ENCODE measurements around the gene OR52B2.

Gene OR52B2

GRCh38 chr11:6170226-6170625 lies at the start of gene OR52B2:
TSS of gene OR52B2 (minus strand) at chr11:6170326. CDS start at chr11:6170326, 0 bp downstream.
- no peak for DNase-seq (ENCODE audit: low read depth)

GRCh38 chr11:6219359-6219758 lies 49.2 kb upstream of the OR52B2 start:
- peak; percentile 85 for DNase-seq (ENCODE audit: low read depth)

DNA sequence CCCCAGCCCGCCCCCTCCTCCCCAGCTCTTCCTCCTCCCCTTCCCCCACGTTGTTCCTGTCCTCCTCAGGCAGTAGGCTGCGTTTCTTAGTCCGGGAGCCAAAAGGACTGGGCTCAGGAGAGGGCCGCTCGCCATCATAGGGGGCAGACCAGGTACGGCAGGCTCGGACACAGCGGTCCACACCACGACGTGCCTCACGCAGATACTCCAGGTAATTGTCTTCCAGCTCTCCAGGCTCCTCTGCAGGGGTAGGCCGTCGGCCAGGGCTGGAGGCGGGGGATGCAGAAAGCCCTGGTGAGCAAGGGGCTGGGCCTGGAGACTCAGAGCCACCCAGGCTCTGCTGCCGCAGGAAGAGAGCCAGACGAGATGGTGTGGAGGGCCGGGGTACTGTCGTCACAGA lies 47.6 kb upstream of the OR52B2 start:
- DNase-seq (ENCODE audit: low read depth), result no peak

GRCh38 chr11:6216501-6216900 lies 46.4 kb upstream of the OR52B2 start:
- DNase-seq (ENCODE audit: low read depth), result no peak

DNA sequence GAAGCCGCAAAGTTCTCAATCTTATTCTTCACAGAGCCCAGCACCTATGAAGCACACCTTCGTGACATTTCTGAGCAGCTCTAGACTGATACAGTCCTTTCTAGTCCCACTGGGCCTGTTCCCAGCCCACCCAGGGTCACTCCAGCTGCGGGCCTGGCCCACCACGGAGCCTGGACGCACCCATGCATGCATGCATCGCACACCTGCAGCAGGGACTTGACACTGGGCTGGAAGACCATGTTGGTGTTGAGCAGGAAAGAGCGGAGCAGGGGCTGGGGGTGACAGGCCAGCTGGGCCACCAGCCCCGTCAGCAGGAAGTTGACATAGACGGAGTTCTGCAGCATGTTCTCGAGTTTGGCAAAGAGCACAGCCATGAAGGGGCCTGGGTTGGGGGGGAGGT lies 44.4 kb upstream of the OR52B2 start:
- DNase-seq (ENCODE audit: low read depth), result no peak

DNA sequence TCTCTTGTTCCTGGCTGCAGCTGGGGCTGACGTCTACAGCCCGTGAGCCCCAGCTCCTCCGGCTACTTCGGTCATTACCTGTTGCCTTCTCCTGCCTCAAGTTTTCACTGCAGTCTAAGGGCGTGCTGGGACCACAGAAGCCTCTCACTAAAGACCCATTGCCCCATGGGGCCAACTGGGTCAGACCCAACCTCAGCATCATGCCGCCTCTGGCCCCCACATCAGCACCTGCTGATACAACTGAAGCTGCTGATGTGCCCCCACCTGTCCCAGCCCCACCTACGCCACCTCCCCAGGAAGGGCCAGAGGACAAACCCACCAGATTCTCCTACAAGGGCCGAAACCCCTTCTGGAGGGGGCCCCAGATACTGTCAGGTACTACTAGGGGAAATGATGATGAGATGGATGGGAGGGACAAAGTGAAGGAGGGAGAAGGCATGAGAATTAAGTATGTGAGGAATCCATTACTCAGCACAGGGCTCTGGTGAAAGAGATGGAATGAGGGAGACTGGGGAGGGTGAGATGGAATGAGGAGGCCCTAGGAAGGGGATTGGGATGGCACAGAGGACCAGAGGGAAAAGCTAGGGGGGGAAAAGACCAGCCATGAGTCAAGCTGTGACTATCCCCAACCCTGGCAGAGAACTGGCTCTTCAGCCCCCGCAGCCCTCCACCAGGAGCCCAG lies 40.3 kb upstream of the OR52B2 start:
- DNase-seq (ENCODE audit: low read depth), result no peak

GRCh38 chr11:6209801-6210200 lies 39.7 kb upstream of the OR52B2 start:
- DNase-seq (ENCODE audit: low read depth), result no peak

GRCh38 chr11:6206456-6207180 lies 36.5 kb upstream of the OR52B2 start:
- no peak for DNase-seq (ENCODE audit: low read depth)

DNA sequence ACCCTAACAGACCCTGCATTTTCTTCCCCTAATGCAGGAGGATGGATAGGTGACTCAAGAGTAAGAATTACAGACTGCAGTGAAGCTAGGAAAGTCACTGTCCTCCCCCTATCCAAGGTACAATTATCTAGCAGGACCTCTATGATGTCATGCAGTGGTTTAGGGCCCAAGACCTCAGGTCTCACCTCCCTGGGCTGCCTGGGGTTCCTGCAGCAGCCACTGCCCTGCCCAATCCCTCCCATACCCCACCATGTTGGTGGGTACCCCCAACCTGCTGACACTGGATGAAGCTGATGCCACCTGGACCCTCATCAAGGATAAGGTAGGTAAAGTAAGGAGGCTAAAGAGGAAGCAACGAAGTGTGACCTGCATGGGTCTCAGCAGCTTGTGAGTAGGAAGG lies 35.2 kb upstream of the OR52B2 start, which contains the start of gene C11orf42:
C11orf42 (plus strand) TSS at position 192 of the 400 bp plus-strand sequence; CDS start at position 251, 59 bp downstream.
- DNase-seq (ENCODE audit: low read depth), result no peak

DNA sequence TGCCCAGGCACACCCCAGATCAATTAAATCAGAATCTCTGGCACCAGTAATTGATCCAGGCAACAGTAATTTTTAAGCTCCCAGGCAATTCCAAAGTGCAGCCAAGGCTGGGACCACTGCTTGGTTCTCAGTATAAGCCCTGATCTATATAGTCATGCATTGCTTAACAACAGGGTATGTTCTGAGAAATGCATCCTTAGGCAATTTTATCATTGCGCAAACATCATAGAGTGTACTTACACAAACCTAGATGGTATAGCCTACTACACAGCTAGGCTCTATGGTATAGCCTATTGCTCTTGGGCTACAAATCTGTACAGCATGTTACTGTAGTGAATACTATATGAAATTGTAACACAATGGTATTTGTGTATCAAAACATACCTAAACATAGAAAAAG lies 34.6 kb upstream of the OR52B2 start:
- DNase-seq (ENCODE audit: low read depth), result no peak

DNA sequence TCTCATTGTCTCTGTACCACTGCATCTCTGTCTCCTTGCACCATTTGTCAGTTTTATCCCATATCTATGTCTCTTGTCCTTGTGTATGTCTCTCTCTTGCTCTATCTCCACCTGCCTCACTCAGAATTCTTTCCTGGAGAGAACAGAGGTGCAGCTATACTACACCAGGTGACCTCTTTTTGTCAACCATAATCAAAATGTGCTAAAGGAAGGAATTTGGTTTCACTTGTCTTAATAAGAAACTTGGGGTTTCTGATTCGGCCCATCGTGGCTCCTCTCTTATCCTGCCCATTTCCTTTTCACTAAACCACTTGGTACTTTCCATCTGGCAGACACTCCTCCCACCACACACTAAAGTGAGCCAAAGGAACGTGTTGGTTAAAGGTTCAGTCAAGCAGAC lies 33.2 kb upstream of the OR52B2 start:
- no peak for DNase-seq (ENCODE audit: low read depth)

- no peak for DNase-seq (ENCODE audit: low read depth)
Measured at GRCh38 chr11:6202041-6202440, 31.9 kb upstream of the OR52B2 start.

GRCh38 chr11:6201481-6201880 lies 31.4 kb upstream of the OR52B2 start:
- DNase-seq (ENCODE audit: low read depth), result no peak

DNA sequence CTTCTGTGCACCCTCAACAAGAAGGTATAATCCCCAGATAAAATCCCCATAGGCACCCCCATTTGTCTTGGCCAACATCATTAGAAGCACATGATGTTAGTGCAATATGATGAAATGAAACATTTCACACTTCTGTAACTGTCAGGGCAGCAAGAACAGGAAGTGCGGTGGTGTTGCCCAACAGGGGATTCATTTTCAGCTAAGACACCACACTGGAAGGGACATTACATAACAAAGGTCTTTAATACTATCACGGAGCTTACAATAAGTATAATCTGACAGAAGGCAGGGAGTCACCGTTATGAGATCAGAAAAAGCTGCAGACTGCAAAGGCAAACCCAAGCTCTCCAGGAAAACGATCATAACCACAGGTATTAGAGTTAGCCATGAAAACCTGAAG lies 30.8 kb upstream of the OR52B2 start:
- DNase-seq (ENCODE audit: low read depth), result no peak

- no peak for DNase-seq (ENCODE audit: low read depth)
Measured at GRCh38 chr11:6199174-6199810, 29.2 kb upstream of the OR52B2 start, which contains the start of gene OR52W1. TSS of gene OR52W1 (plus strand) at chr11:6199224. CDS start at chr11:6199224, 0 bp downstream.

DNA sequence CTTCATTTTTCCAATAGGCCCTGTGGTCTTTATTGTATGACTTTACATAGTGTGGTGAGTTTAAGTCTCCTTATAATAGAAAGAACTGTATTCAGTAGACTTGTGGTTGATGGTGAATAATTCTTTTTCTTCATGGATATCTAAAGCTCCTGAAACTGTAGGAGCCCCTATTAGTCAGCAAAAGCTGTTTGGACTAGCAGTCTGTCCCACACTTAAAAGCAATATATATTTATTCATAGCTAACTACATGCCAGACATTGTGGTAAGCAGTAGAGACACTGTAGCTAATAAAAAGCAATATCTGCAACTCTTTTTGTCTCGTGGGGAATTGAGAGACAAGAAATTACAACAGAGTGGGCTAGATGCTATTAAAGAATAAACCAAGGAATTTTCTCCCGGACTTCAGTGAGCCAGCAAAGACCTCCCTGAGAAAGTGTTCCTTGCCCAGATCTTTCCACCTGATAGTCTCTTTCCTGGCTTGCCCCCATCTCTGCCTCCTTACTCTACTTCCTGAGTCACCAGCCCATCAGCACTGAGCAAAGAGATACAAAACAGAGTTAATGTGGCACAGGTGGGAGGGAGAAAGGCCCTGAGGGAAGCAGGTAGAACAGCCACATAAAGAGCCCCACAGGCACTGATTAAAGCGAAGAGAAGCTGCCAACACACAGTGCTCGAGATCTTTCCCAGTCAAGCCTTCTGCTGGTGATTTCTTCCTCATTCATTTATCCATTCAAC lies 27.5 kb upstream of the OR52B2 start:
- DNase-seq (ENCODE audit: low read depth), result no peak

DNA sequence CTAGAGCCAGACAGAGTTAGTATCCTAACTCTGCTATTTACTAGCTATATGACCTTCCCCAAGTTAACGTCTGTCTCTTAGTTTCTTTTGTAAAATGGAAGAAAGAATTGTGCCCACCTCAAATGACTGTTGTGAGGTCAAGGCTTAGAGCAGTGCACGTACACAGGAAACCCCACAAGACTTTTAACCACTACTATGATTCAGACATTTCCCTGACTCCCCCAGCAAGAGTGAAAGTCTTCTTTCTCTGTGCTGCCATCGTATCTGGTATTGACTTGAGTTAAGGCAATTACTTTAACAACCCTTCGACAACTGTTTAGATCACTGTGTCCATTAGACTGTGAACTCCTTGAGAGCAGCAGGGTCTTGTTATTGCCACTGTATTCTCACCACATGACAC lies 26.3 kb upstream of the OR52B2 start:
- no peak for DNase-seq (ENCODE audit: low read depth)

- DNase-seq (ENCODE audit: low read depth), result no peak
Measured at GRCh38 chr11:6194065-6194581, 24.0 kb upstream of the OR52B2 start.

DNA sequence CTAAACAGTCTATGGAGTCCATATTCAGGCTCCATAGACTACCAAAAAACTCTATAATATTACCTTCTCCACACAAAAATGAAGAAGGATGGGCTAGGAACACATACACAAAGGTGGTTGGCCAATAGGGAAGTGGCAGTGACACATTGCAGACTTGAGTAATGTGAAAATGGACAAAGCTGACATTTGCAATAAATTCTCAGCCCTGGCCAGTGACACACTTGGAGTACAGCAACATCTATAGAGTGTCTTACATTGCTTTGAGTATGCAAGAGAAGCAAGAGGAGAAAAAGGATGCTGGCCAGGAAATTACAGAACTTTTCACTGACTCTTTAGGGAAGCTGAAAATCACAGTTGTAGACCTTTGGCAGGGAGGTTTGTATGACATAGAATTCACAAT lies 21.6 kb upstream of the OR52B2 start:
- DNase-seq (ENCODE audit: low read depth), result no peak

DNA sequence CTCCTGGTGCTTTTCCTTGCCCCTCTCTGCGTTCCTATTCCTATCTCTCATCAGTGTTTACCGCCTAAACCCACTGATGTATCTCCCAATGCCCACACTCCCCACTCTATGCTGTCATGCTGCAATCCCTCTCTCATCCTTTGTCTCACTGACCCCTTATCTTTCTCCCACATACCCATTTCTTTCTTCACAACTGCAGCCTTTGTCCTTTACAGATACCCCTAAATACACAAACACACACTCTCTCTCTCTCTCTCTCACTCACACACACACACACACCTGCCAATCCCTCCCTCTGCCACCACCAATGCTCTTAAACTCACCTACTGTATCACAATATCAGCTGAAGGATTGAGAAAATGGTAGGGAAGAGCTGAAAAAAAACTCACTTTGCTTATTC lies 5.3 kb upstream of the OR52B2 start:
- no peak for DNase-seq (ENCODE audit: low read depth)

- no peak for DNase-seq (ENCODE audit: low read depth)
Measured at GRCh38 chr11:6156628-6157359, 13.3 kb downstream of the OR52B2 start.
